ENCODE data around the gene GIPC2.

The GIPC2 gene

GRCh38 chr1:78145105-78145580 lies 99.4 kb downstream of the GIPC2 start:
- DNase-seq (ENCODE audit: low spot score) = peak; percentile 67

- DNase-seq (ENCODE audit: low spot score) = no peak
Measured at GRCh38 chr1:78146205-78146771, 100.5 kb downstream of the GIPC2 start.

GRCh38 chr1:78147031-78147430 lies 101.3 kb downstream of the GIPC2 start:
- no peak for DNase-seq (ENCODE audit: low spot score)

- no peak for DNase-seq (ENCODE audit: low spot score)
Measured at GRCh38 chr1:78153092-78153736, 107.4 kb downstream of the GIPC2 start.

- no peak for DNase-seq (ENCODE audit: low spot score)
Measured at GRCh38 chr1:78155121-78155520, 109.4 kb downstream of the GIPC2 start.

GRCh38 chr1:78156805-78157521 lies 111.2 kb downstream of the GIPC2 start:
- DNase-seq (ENCODE audit: low spot score) = no peak

- no peak for DNase-seq (ENCODE audit: low spot score)
Measured at GRCh38 chr1:78165816-78166215, 120.0 kb downstream of the GIPC2 start.

- no peak for DNase-seq (ENCODE audit: low spot score)
Measured at GRCh38 chr1:78168306-78168705, 122.5 kb downstream of the GIPC2 start.

- no peak for DNase-seq (ENCODE audit: low spot score)
Measured at GRCh38 chr1:78170859-78171258, 125.1 kb downstream of the GIPC2 start.

GRCh38 chr1:78171736-78172590 lies 126.2 kb downstream of the GIPC2 start:
- no peak for DNase-seq (ENCODE audit: low spot score)

GRCh38 chr1:78176448-78176847 lies 130.7 kb downstream of the GIPC2 start:
- peak; percentile 47 for DNase-seq (ENCODE audit: low spot score)

- DNase-seq (ENCODE audit: low spot score) = no peak
Measured at GRCh38 chr1:78177708-78178270, 132.0 kb downstream of the GIPC2 start.

- no peak for DNase-seq (ENCODE audit: low spot score)
Measured at GRCh38 chr1:78178816-78179215, 133.1 kb downstream of the GIPC2 start.

GRCh38 chr1:78184460-78185072 lies 138.8 kb downstream of the GIPC2 start:
- DNase-seq (ENCODE audit: low spot score) = no peak

Measured in LoVo (cell line).